Measurements from ENCODE around the gene HOXA1.

The HOXA1 gene

DNA sequence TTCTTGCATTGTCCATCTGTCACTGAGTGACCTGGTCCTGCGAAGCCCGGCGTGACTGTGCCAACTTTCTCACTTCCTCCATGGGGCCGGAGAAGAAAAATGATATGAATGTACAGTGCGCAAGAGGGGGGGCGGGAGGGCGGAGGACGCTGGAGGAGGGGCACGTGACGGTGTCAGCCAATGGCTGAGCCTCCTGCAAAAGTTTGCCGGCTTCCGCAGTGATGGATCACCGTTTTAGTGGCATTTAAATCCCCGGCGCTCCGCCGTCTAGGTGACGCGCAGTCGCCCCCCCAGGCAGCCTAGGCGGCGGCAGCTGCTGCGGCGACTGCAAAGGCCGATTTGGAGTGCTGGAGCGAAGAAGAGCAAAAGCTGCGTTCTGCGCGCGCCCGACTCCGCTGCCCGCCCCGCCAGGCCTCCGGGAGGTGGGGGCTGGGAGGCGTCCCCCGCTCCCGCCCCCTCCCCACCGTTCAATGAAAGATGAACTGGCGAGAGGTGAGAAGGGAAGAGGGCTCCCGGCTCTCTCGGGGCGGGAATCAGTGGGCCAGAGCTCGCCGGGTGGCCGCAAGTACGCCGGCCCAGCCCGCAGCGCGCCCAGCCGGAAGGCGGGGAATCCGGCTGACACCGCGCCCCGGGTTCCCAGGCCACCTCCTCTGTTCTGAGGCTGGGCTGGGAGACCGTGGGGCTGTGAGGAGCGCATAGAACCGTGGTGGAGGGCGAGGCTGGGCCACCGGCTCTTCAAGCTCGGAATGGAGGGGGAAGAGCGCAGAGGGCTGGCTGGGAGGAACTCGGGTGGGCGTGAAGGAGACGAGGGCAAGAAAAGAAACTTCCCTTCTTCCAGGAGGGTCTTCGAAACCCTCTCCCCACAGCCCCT, at the start of gene HOXA1:
Gene HOXA1 (minus strand): TSS at position 104 of the 871 bp plus-strand sequence. CDS start 88 bp downstream, at position 16.
- peak; percentile 87 for DNase-seq

DNA sequence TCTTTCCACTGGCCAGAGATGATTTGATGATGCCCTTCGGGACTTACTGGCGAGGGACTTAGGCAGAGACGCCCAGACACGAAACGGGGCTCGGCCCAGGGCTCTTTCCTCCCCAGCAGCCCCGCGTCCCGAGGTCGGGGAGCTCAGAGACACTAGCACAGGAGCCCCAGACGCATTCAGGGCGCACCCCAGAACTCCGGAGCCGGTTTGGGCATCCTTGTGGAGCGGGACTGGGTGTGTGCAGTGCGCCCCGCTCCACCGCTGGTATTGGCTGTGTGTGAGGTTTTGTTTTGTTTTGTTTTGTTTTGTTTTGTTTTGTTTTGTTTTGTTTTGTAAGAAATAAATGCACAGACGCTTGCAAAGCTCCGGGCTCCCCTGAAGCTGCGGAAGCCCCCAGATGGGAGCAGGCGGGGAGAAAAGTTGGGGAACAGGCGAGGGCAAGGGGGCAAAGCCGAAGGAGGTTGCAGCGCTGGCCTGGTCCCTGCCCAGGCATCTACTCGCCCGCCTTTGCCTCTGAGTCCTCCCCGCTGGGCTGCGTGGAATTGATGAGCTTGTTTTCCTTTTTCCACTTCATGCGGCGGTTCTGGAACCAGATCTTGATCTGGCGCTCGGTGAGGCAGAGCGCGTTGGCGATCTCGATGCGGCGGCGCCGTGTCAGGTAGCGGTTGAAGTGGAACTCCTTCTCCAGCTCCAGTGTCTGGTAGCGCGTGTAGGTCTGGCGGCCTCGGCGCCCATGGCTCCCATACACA, 49.5 kb upstream of the HOXA1 start:
- DNase-seq = no peak

DNA sequence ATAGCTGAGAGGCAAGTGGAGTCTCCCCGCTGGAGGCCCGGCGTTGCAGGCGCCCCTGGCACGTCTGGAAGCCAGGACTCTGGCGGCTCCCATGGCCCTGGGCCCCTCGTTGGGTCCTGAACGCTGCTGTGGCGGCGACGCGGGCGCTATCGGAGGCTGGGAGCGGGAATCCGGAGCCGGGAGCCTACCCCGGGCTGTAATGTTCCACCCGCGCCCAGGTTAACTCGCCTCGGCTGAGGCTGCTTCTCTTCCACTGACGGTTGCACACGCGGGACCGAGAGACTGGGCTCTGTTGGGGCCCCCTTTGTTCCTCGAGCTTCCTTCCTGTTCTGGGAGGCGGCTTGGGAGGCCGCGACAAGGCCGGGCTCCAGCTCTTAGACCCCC, 49.0 kb upstream of the HOXA1 start:
- no peak for DNase-seq

DNA sequence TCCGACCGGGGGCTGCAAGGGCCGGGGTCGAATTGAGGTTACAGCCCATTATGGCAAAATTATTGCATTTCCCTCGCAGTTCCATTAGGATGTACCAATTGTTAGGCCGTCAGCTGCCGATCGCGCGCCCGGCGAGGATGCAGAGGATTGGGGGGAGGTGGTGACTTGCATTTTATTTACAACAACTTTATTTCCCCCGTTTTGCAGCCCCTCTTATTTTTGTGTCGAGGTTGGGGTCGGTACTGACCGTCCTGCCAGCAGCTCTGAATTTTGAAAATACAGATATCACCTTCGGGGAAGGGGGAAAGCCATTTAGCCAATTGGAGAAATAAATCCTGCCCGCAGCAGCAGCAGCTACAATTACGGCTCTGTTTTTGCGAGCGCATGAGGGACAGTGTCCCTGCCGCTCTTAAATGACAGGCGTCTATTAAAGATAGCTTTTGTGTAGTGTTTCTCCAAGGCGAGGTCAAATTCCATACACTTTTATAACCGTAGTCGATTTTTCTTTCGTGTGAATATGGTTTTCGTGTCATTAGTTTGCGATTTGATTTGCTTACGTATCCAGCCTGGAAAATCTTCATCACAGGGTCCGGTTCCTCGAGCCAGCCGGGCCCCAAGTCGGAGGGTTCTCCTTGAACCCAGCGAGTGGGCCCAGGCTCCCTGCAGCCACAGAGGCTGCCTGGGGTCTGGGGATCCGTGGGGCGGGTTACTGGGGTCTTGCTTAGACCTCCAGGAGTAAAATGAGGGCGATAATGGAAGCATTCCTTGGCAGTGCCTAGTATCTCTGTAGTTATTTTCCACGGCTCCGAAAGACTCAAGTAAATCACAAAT, 48.4 kb upstream of the HOXA1 start:
- DNase-seq = no peak

DNA sequence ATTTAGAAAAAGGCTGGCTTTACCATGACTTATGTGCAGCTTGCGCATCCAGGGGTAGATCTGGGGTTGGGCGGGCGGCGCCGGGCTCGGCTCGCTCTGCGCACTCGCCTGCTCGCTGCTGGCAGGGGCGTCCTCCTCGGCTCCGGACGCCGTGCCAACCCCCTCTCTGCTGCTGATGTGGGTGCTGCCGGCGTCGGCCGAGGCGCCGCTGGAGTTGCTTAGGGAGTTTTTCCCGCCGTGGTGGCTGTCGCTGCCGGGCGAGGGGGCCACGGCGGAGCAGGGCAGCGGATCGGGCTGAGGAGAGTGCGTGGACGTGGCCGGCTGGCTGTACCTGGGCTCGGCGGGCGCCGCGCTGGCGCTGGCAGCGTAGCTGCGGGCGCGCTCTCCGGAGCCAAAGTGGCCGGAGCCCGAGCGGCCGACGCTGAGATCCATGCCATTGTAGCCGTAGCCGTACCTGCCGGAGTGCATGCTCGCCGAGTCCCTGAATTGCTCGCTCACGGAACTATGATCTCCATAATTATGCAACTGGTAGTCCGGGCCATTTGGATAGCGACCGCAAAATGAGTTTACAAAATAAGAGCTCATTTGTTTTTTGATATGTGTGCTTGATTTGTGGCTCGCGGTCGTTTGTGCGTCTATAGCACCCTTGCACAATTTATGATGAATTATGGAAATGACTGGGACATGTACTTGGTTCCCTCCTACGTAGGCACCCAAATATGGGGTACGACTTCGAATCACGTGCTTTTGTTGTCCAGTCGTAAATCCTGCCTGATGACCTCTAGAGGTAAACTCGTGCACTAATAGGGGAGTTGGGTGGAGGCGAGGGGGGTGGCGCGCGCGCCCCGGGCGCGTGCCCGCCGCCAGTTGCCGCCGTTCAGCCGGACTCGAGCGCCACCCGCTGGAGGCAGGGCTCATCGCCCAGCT, 47.5 kb upstream of the HOXA1 start, which contains the start of gene HOXA5:
Gene HOXA5 (minus strand): TSS at position 659 of the 927 bp plus-strand sequence. CDS start 74 bp downstream, at position 585.
- DNase-seq = peak; percentile 92

DNA sequence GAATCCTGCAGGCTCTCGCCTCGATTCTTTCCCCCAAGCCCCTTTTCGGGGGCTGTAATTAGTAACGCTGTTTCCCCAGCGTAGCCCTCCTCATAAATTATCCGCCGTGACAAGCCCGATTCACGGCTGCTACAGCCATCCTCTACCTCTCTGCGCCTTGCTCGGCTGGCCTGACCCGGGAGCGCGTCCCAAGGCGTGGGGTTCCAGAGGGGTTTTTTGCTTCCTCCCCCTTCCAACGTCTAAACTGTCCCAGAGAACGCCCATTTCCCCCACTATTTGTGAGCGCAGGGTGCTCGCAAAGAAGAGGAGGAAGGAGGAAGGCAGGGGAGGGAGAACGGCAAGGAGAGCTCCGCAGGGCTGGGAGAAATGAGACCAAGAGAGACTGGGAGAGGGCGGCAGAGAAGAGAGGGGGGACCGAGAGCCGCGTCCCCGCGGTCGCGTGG, 46.8 kb upstream of the HOXA1 start:
- no peak for DNase-seq

DNA sequence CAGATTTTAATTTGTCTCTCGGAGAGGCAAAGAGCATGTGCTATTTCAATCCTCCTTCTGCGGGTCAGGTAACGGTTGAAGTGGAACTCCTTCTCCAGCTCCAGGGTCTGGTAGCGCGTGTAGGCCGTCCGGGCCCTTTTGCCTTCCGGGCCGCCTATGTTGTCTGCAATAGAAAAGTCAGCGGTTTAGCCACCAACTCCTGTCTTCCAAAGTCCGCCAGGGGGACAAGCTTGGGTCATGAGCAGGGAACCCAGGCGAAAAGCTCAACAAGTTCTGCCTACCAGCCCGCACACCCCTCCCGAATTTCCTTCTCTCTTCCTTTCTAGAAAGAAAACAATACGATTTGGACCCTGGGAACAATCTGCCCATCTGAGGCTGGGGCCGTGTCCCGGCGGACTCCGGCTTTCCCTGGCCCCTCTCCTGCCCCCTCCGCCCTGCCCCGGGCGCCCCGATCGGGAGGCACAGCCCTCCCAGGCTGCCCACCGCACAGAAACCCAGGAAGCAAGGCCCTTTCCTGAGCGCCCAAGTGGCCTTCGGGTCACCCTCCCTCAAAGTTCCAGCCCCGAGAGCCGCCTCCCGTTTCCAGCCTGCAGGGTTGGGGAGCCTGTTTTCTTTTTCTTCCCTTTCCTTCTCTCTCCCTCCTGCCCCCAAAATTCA, 46.3 kb upstream of the HOXA1 start:
- no peak for DNase-seq

DNA sequence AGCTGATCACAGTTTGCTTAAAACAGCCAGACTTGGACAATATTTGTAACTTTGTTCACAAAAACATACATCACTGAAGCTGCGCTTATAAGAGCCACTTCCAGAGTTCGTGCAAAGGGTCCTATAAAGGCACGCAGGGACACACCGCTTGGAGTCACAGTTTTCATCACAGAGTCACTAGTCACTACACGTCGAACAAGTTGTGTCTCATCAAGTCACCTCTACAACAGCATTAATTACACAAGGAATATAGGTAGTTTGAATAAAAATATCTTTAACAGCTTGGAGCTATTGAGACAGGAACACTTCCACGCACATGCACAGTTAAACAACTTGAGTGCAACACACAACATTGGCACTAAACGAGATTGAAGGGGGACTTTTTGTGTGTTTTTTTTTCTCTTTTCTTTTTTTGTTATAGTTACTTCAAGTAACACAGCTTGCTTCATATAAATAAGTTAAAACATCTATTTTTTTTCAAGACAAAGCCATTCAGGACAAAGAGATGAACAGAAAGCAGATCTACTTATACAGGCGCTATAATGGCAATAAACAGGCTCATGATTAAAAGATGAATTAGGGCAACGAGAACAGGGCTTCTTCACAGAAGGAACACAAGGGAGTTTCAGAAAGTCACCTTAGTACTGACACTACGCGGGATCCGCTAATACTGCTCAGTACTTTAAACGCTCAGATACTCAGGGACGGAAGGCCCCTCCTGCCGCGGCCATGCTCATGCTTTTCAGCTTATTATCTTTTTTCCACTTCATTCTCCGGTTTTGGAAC, 45.5 kb upstream of the HOXA1 start:
- no peak for DNase-seq

DNA sequence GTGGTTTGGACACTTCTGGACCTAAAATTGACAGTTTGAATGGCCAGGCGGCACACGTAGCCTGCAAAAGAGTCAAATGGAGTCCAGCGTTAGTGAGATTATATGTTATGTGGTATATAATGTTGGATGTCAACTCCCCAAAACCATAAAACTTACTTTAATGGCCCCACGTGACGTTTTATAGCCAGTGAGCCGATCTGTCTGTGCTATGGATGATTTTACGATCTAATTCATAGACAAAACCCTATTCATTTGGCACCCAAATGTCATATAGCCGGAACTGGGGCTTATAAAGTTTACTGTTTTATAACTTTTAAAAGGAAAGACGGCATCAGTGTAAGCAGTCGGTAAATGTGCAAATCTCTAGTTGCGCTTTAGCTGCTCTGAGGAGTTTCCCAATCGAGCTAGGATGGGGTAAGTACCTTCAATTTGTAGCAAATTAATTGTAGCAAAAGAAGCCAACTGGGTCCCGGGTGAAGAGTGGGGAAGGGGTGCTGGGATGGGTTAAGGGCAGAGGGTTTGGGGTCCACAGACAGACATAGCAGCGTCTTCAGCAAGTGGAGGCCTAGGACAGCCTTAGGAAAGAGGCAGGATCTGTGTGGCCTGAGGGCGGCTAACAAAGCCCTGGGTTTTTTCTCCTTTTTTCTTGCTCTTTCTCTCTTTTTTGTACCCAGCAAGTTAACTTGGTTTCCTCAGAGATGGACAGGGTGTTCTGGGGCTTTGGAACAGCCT, 44.5 kb upstream of the HOXA1 start:
- DNase-seq = no peak

DNA sequence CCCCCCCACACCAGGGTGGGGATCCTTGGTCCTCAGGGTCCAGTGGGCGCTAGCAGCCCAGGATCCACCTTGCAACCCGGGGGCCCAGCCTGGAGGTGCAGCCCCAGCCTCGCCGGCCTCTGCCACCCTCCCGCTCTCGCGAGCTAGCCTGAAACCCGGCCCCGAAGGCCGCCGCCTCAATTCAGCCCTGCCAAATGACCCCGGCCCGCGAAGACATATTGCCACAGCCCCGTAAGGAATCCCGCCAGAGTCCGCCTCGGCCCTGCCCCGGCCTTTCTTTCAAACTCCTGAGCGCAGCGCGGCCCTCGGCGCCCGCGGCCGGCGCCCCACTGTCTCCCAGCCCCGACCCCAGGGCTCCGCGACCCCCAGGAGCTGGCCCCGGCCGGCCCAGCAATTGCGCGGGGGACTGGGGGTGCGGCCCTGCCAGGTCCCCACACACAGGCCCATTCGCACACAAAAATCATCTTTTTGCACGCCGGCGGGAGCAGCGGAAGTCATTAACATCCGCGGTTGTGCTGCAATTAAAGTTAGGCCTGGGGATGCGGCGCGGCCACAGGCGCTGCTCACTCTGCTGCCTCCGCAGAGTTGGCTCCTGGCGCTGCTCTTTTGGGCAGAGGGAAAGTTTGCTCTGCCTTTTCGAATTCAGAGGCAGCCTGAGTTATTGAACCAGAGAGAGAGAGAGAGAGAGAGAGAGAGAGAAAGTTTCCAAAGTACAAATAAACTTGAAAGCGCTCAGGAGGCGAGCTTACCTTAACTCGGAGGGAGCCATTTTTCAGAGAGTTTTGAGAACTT, 43.7 kb upstream of the HOXA1 start:
- DNase-seq = no peak

DNA sequence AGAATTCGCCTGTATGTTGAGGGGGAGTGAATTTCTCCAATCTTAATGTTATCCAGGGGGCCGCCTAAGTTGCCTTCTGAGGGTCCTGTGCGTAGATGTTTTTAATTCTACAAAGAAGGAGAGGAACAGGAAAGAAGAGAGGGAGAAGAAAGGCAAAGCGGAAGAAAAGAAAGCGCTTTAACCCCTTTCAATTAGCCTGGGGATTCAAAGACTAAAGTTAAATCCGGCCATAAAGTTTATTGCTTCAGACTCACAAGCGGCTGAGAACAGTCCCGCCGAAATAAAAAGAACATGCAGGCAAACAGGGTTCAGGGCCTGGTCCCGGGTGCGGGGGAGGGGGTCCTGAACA, 43.2 kb upstream of the HOXA1 start:
- no peak for DNase-seq

DNA sequence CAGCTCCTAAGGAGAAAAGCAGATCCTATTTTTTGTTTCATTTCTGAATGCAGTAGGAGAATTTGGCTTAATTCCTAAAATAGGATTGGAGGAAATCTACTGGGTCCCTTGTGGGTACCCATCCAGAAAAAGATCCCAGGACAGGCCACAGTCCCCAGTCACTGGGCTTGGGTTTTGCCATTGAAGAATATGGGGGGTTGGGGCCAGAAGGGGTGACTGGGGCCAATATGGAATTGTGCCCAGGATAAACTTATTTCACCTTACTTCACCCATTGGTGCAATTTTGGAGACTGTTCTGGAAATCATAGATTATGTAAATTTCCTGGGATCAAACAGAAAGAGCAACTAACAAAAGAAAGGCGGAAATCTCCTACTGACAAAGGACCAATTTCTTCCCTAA, 42.7 kb upstream of the HOXA1 start:
- DNase-seq = no peak

DNA sequence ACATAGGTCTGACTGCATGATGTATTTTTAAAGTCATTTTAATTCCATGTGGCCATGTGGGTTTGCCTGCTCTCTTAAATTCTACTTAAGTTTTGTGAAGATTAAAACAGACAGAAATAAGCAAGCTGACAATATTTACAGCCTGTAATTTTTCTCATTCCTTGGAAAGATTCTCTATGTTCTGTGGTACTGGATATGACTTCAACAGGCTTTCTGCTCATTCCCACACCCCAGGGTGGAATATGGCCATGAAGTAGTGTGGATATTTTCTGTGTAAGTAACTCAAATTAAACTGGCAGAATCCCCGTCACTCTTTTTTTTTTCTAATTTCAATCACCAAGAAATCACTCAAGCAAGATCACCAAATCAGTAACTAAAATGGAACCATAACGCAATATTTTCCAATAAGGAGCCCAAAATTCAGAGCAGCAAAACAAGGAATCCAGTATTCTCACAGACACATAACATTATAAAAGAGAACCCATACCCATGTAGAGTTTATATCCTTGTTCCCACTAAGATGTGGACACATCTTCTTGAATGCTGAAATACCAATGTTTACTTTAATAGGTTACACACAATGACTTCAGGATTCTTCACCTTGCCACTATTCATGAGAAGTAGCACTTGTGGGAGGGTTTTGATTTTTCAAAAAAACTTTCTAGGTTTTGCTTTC, 42.0 kb upstream of the HOXA1 start:
- DNase-seq = no peak

DNA sequence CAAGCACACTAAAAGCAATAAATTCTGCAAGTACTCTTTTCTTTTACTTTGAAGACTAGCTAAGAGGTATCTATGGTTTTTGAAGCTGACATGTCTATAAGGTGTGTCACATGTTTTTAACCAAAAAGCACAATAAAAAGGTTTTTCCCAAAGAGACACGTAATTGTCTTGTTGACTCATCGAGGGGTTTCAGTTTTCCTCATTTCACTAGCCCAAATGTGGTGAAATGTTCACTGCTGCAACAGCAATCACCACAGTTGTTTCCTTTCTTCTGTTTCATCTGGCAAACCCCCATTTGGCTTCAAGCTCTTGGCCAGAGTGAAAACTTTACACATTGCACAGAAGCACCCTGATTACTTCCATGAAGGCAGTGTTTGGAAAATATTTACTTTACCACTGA, 38.6 kb upstream of the HOXA1 start:
- DNase-seq = no peak

DNA sequence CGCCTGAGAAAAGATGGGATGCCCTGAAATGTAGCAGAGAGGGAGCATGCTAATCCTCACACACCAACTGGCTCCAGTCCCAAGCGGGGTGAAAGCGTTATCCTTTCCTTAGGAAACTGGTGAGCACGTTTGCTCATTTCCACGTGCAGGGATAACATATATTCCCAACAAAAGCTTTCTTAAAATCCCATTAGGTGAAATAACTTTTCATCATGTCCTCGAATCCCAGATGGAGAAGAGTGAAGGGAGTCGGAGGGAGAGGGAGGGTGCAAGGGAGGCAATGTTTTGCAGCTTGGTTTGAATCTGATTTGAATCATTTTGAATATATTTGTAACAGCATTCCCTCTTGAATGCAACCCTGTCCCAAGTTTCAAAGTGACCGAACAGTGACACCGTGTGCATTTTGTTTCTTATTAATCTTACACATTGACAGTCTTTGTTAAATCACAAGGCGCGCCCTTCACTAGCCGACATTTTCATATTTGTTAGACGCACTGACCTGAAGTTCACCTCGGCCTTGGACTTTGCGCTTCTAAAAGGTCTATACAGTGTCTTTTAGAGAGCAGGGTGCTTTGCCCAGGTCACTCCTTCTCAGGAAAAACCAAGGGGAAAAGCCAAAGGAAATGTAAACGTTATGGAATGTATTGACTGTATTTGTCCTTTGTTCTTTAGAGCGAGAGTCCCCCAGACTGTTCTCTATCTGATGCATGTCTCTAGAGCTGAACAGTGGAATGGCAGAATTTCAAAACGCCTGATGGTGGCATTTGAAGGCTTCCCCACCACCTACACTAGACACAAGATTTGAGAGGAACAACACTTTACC, 37.8 kb upstream of the HOXA1 start:
- no peak for DNase-seq

DNA sequence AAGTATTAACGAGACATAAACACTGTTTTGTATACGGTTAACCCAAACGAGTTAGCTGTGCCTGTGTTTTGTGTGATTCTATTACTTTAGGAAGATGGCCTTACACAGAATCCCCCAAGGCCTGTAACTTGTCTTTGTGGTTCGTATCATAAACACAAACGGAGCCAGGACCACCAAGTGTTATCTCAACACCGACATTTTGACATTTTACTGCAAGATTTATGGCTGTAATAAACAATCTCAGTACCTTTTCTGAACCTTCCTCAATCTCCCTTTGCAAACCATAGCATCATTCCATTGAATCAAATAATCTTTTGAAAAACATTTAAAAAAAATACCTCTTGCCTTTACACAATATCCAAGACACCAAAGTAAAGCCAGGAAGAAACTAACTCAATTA, 37.2 kb upstream of the HOXA1 start:
- no peak for DNase-seq

DNA sequence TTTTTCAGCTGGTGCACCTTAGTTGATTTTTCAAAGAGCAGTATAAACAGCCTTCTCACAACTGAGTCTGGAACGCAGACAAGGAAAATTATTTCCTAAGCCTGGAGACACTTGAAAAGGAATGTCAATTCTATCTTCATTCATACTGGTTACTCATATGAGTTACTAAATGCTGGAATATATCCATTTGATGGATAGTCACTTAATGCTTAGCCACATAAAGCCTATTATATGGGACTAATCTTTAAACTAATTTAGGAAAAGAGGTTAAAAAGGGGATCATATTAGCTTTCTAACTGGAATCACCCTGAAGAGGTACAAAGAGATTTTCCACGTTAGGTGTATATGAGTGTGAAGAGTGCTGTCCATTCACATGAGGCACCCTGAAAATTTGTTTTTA, 36.4 kb upstream of the HOXA1 start:
- no peak for DNase-seq

DNA sequence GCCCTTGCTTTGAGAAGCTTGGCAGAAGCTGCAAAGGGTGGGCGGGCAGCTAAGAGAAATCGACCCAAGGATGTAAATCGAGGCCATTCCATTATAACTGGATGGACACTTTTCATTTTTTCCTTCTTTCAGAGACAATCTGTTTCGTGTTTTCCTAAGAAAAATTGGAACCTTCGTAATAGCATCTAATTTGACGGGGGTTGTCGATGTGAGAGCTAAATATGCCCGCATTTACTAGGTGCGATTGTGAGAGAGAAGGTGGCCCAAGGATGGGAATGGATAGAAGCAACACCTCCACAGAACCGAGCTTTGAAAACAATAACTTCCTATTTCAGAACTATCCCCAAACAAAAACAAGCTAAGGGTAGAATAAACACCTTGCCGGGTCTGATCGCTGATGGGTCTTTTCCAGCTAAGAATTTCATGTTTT, 35.6 kb upstream of the HOXA1 start:
- no peak for DNase-seq

All from kidney glomerular epithelial cell (primary cell).